GM19324 (cell line): ENCODE measurements around the gene GJB5.
"Not testable (repeated sequence)": the region's sequence is repeated elsewhere in the genome, so short reads cannot be mapped to it uniquely, and the experiment has no call there.

ENCODE experiments used
- ATAC-seq: cut with Tn5 transposase; IDR thresholded peaks from one replicate; pipeline ENCODE4 v1.9.1; 2021; ENCODE audit warnings: mild to moderate bottlenecking, moderate library complexity; ENCODE audit not compliant: unreplicated experiment, low FRiP score

Gene GJB5

DNA sequence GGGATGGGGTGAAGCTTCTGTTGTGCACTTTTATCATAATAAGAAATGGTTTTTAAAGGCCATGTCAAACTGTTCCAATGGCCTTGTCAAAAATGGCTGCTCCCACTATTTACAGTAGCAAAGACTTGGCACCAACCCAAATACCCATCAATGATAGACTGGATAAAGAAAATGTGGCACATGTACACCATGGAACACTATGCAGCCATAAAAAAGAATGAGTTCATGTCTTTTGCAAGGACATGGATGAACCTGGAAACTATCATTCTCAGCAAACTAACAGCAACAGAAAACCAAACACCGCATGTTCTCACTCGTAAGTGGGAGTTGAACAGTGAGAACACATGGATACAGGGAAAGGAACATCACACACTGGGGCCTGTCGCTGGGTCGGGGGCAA is 18.3 kb downstream of the GJB5 start:
- ATAC-seq = not testable (repeated sequence)

DNA sequence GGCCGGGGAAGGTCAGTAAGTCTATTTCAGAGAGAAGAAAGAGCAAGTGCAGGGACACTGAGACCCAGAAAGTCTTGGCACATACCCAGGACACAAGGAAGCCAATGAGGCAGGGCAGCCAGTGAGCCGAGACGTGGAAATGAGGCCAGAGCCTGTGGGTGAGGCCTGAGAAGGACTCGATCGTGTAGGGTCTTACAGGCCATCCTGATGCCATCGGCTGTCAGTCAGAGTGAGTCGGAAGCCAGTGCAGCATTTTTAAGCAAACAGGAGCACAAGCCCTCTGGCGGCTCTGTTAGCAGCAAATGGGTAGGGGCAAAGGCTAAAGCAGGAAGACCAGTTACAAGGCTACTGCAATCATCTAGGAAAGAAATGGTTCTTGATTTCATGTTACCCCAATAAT is 20.1 kb downstream of the GJB5 start:
- no peak for ATAC-seq

DNA sequence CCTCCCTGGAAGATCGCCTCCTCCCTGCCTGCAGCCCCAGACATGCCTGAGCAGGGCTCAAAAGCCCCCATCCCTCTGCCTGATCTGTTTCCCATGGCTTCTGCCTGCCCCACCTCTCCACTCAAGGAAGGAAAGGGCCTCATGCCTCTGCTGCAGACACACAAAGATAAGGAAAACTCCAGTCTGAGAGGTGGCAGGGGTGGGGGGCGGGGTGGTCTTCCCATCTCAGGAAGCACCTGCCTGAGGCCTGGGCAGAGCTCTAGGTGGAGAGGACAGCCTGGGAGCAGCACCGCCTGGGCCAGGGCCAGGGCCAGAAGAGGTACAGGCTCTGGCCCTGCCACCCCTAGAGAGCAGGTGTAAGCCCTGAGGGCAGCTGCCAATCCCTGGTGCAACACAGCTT is 22.1 kb downstream of the GJB5 start:
- ATAC-seq = no peak

DNA sequence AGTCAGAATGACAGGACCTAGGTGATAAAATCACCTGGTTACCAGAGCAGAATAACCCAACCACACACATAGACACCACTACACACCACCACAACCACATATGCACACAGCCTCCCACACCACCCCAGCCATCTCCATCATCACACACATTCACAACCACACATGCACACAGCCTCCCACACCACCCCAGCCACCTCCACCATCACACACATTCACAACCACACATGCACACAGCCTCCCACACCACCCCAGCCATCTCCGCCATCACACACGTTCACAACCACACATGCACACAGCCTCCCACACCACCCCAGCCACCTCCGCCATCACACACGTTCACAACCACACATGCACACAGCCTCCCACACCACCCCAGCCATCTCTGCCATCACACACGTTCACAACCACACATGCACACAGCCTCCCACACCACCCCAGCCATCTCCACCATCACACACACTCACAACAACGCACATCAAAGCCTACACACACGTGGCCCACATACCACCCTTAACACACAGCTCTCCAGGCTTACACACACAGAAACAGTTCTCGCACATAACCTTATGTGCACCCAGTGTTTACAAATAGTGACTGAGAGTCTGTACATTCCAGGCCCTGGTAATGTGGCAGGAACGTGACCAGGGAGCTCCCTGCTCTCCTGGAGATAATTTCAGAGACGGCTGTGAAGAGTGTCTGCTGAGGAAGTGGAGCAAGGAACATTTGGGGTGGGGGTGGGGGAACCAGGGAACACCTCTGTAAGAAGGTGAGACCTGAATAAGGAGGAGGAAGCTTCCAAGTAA is 22.9 kb downstream of the GJB5 start:
- ATAC-seq = no peak

DNA sequence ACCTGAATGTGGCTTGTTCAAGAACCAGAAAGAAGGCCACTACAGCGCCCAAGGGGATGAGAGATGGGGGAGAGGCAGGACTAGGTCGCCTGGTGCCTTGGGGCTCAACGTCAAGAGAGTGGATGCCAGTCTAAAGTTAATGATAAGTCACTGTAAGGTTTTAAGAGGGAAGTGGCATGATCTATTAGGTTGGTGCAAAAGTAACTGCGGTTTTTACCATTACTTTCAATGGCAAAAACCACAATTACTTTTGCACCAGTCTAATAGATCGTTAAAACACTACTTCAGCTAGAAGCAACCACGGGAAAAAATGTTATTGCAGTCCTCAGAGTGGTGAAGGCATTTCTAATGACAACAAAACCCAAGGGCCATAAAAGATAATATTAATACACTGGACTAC is 23.5 kb downstream of the GJB5 start:
- no peak for ATAC-seq

DNA sequence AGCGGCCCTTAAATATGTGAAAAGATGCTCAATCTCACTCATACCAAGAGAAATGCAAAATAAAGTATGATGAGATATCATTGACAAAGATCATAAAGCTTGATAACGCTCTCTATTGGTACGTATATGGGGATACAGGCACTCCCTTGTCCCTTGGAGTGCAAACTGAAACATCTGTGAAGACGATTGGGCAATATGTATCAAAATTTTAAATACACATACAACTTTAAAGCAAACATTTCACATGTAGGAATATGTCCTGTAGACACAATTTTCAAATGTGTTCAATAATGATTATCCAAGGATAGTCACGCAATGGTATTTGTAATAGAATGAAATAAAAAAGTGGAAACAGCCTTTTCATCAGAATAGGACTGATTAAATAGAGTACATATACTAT is 24.2 kb downstream of the GJB5 start:
- ATAC-seq = no peak

DNA sequence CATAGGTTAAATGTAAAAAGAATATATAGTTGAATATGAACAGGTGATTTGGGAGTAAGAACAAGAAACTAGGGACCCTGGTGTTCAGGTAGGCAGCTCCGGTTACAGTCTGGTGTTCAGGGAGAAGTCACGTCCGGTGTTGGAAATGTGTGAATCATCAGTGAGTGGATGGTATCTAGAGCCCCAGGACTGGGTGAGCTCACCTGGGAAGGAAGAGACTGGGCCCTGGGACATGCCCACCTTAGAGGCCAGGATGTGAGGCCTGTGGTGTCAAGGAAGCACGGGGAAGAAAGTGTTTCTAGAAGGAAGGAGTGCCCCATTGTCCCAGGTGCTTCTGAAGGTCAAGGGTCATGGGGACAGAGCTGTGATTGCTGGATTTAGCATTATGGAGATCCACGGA is 24.7 kb downstream of the GJB5 start:
- no peak for ATAC-seq

DNA sequence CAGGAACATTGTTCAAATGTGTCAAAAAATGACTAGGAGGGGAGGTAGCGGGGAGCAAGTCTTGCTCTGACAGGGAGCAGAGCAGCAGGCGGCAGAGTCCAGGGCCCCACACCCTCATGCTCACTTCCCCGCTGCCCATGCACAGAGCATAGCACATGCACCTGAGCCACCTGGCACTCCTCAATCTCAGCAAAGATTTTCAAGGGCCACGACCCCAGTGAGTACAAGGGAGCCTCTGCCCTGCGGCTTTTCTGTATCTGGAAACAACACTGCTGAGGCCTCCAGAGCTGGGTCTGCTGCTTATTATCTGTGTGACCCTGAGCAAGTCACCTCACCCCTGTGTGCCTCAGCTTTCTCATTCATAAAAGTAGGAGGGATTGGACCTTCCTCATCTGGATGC is 25.1 kb downstream of the GJB5 start:
- ATAC-seq = no peak

DNA sequence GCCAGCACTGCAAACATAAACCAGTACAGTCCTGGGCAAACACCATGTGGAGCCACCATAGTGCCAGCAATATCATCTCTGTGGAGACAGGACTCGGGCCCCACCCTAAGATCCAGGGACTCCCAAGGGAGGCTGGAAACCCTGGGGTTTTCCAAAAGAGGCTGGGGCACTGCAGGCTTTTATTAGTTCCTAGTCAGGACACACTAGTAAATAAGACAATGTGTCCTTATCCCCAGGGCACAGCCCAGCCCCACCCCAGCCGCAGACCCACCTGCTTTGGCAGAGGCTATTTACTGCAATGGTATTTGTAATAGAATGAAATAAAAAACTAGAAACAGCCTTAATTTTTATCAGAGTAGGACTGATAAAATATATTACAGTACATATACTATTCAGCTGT is 25.7 kb downstream of the GJB5 start:
- no peak for ATAC-seq

DNA sequence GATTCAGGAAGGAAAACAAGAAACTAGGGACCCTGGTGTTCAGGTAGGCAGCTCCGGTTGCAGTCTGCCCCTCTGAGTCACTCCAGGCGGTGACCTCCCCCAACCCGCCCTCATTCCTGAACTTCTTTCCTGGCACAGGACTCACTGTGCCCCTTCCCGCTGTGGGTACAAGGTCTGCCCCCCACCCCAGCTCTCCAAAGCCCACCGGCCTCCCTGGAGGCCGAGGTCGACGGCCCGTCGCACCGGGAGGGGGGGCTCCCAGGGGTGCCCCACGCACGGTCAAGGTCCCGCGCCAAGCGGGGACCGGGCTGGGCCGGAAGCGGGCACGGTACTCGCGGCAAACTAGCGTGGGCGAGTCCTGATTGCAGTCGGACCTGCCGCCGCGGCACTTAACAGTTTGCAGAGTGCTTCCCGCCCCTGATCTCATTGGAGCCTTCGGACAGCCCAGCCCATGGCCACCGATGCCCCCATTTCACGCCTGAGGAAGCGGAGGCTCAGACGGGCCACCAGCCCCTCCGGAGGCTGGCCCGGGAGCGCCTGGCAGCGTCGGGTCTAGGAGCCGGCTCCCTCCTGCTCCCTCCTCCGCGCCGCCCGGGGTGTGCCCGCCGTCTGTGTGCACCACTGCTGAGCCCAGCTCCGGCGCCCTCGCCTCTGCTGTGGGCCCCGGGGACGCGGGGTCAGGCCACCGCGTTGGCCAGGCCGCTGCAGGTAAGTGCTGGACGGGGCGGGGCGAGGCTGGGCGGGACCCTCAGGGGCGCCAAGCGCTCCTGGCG is 26.4 kb downstream of the GJB5 start, which contains the start of gene GJB3:
Gene GJB3, plus strand, starts transcription at position 144 of the 773 bp plus-strand sequence. CDS start 3,549 bp downstream, outside the sequence.
- ATAC-seq = no peak

DNA sequence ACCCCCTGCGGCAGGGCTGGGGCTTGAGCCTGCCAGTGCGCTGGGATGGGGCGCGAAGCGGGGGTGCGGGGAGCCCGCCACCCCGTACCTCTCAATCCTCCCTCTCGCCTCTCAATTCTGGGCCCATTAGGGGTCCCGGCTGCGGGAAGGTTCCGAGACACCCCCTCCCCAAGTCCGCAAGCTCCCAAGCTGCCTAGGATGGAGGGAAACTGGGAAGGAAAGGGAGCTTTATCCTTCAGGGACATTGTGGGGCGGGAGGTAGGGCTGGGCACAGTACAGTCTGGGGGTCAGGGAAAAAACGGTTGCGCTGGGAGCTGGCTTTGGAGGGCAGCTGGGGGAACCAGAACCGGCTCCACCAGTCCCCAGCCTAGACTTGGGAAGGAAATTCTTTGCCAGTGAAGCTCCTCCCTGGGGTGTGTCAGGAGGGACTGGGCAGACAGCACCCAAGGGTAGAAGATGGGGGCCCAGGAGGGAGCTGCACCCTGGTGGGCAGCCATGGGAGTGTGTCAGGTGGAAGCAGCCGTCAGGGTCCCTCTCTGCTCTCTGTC is 27.1 kb downstream of the GJB5 start:
- ATAC-seq = no peak

DNA sequence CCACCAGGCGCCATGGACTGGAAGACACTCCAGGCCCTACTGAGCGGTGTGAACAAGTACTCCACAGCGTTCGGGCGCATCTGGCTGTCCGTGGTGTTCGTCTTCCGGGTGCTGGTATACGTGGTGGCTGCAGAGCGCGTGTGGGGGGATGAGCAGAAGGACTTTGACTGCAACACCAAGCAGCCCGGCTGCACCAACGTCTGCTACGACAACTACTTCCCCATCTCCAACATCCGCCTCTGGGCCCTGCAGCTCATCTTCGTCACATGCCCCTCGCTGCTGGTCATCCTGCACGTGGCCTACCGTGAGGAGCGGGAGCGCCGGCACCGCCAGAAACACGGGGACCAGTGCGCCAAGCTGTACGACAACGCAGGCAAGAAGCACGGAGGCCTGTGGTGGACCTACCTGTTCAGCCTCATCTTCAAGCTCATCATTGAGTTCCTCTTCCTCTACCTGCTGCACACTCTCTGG is 29.9 kb downstream of the GJB5 start:
- no peak for ATAC-seq

DNA sequence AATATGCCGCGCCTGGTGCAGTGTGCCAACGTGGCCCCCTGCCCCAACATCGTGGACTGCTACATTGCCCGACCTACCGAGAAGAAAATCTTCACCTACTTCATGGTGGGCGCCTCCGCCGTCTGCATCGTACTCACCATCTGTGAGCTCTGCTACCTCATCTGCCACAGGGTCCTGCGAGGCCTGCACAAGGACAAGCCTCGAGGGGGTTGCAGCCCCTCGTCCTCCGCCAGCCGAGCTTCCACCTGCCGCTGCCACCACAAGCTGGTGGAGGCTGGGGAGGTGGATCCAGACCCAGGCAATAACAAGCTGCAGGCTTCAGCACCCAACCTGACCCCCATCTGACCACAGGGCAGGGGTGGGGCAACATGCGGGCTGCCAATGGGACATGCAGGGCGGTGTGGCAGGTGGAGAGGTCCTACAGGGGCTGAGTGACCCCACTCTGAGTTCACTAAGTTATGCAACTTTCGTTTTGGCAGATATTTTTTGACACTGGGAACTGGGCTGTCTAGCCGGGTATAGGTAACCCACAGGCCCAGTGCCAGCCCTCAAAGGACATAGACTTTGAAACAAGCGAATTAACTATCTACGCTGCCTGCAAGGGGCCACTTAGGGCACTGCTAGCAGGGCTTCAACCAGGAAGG is 30.5 kb downstream of the GJB5 start:
- ATAC-seq = no peak

DNA sequence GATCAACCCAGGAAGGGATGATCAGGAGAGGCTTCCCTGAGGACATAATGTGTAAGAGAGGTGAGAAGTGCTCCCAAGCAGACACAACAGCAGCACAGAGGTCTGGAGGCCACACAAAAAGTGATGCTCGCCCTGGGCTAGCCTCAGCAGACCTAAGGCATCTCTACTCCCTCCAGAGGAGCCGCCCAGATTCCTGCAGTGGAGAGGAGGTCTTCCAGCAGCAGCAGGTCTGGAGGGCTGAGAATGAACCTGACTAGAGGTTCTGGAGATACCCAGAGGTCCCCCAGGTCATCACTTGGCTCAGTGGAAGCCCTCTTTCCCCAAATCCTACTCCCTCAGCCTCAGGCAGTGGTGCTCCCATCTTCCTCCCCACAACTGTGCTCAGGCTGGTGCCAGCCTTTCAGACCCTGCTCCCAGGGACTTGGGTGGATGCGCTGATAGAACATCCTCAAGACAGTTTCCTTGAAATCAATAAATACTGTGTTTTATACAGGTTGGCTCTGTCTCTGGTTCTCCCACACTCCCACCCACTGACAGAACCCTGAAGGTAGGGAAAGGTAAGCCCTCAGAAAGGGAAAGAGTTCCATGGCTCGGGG is 31.1 kb downstream of the GJB5 start:
- ATAC-seq = no peak

DNA sequence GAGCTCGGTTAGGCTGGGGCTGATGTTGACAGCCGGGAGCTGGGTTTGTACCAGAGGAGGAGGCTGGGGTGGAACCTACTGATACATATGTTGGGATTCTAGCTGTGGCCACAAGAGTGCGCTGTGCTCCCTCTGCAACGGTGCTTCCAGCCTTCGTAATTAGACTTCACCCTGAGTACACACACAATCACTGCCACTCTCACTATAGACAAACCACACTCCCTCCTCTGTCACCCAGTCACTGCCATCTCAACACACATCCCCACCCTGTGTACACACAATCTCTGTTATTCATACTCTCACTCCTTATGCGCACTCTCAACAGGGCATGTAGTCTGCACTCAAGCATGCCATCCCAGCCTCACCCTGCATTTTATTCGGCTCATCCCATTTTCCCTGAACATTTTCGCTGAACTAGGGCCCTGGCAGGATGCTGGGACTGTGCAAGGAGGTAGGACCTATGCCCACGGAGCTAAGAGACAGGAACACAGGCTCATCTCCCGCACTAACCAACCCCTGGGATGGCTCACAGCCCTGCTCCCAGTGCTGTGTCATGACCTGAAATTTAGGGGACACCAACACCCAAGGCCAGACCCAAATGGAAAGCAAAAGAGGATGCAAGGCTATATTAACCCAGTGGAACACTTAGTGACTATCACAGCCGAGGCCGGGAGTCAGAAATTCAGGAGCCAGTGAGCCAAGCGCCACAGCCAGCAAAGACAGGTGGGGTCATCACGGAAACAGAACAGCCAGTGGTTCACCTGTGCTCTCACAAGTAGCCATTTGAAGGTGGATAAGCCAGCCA is 31.9 kb downstream of the GJB5 start:
- no peak for ATAC-seq

DNA sequence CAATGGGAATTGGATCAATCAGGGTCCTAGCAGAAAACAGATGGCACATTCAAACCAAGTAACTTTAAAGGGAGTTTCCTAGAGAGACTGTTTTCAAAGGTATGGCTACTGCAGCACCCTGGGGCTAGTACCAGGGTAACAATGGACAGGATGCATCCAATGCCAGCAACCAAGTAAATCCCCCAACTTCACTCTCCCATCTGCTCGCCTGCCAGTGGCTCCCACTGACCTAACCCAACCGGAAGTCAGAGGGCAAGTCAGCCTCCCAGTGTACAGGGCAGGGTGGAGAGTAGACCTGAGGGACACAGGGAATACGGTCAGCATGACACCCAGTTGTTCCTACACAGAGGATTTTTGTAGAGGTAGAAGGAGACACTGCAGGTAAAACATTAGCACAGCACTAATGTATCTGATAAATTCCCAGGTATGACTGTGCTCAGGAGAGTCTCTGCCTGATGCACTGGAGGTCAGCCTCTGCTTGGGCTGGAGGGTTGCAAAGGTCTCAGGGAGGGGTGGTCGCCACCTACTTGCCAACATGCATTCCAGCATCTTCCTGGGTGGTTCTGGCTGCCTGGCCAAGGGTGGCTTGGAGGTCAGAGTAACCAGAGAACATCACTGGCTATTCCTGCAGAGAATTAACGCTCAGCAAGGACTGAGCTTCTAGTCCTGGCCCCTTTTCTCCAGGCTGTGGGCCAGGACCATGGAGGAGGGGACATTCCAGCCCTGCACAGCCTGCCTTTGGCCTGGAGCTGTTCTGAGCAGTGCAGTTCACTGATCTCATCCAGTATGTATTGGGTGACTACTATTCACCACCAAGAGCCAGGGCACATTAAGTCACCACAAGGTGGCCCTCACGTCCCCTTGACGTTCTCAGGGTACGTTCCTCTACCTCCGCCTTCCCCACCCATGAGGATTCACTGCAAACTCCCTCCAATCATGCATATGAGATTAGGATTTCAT is 32.9 kb downstream of the GJB5 start:
- no peak for ATAC-seq

DNA sequence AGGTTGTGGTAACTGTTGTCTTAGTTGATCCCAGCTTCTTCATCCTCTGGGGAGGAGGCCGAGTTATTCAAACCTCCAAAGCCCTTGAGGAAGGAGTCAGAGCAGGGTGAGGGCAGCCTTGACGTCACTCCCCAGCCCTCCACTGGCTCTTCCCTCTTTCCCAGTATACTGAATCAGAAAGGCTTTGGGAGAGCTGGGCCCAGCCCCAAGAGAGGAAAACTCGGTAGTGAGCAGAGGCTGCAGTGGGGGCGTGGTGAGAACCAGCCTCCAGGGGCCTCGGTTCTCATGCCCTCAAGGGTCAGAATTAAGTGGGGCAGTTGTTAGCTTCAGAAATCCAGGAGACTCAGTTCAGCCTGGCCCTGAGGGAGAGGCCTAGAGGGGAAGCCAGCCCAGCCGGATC is 36.1 kb downstream of the GJB5 start:
- no peak for ATAC-seq

DNA sequence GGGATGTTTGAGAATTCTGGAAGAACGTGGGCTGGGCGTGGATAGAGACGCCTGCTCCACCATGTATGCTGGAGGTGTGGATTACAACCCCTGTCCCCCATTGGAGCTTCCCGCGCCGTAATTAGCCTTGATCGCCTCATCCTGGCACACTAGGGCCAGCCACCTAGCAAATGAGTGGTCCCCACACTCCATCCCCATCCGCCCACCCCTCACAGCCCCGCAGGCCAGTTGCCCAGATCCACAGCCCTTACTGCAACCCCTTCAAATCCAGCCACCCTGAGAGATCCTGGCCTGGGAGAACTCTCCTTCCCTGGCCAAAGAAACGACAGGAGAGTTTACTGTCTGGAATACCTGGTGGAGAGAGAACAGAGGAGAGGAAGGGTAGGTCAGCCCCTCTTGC is 37.6 kb downstream of the GJB5 start:
- ATAC-seq = no peak
